Activated T-helper 2 cell treated with anti-CD3 and anti-CD28 coated beads, Interferon-gamma antibody, Interleukin-2, Interleukin-4, amounts not matched to agents 10 μg/mL and 5 μg/mL and 100 μg/mL, durations not matched to agents 14 hours and 24 hours and 36 hours (primary cell): ENCODE data around the gene CACNA2D1. TPM values are rescaled to one million over a fixed set of nuclear protein-coding genes. Genes with fewer than 3 reads are reported as not detected.

Experiments
- DNase-seq: peaks from one replicate; pipeline ENCODE4 v3.0.0; 2021; ENCODE audit warnings: low spot score
- H3K27ac Mint-ChIP-seq: one replicate; pipeline ENCODE4 v1.8.0; 2021; ENCODE audit warnings: mixed read lengths
- H3K27me3 Mint-ChIP-seq: one replicate; pipeline ENCODE4 v1.8.0; 2021; ENCODE audit warnings: low read depth, mixed read lengths
- H3K36me3 Mint-ChIP-seq: one replicate; pipeline ENCODE4 v1.8.0; 2021; ENCODE audit warnings: low read depth, mixed read lengths
- H3K4me1 Mint-ChIP-seq: one replicate; pipeline ENCODE4 v1.8.0; 2021; ENCODE audit warnings: low read depth, mixed read lengths
- H3K4me3 Mint-ChIP-seq: one replicate; pipeline ENCODE4 v1.8.0; 2021; ENCODE audit warnings: low read depth, mild to moderate bottlenecking, moderate library complexity, mixed read lengths
- H3K9me3 Mint-ChIP-seq: one replicate; pipeline ENCODE4 v1.8.0; 2021; ENCODE audit warnings: mixed read lengths
- intact Hi-C: fragments of 100-400 bp; cut with micrococcal nuclease; formaldehyde crosslinking; loops from one replicate; pipeline ENCODE4 v1.15.1; 2023
- total RNA-seq: library from RNA; stranded (reverse); gene quantifications from 2 replicates; pipeline ENCODE4 v1.2.3, GENCODE V29; 2022

Gene CACNA2D1
- total RNA-seq, 1 donor from 2014 or later = not detected

DNA sequence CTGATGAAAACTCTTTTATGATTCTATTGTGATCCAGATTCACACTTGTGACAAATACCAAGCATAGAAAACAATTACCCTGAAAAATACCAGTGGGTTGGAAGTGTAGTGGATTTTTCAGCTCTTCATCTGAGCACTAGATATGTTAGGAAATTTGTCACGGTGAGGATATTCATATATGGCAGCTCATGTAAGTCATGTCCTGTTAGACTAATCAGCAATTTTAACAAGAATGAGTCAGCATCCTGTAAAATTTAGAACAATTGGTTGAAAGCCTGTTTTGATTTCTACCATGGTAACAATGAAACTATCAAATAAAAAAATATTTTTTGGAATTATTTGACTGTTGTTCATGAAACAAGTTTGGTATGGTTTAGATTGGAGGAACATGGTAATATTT, 334.3 kb downstream of the CACNA2D1 start:
- Mint-ChIP-seq H3K27me3 (no peaks in the 10 kb centered on the region), H3K27ac (no peak overlapping the region), H3K9me3 (peaks cover 3% of the 10 kb centered on the region), H3K4me3 (no peak overlapping the region), H3K36me3 (no peaks in the 10 kb centered on the region), H3K4me1 (no peaks in the 10 kb centered on the region)
- no peak for DNase-seq
- intact Hi-C loops = no loop called here

DNA sequence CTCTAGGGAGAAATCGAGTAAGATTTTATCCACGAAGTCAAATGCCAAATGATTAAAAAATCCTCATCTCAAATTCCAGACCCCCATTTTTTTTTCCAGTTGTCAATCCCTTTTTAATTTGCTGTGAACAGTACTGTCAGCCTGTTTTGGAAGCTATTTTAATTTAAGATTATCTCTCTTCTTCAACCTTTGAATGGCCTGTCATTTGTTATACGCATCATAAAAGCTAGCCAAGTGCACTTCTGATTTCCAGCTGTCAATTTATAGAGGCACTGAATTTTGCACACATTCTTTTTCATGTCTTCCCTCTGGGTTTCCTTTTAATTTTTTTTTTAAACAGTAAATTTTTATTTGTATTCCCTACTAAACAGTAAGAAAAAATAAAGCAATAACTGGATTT, 337.4 kb downstream of the CACNA2D1 start:
- Mint-ChIP-seq H3K4me3 (no peak overlapping the region), H3K27me3 (no peaks in the 10 kb centered on the region), H3K27ac (no peak overlapping the region), H3K4me1 (no peaks in the 10 kb centered on the region), H3K36me3 (no peaks in the 10 kb centered on the region), H3K9me3 (peaks cover 3% of the 10 kb centered on the region)
- intact Hi-C loops = no loop called here
- DNase-seq = no peak

- Mint-ChIP-seq H3K4me1 (no peaks in the 10 kb centered on the region), H3K36me3 (no peaks in the 10 kb centered on the region), H3K4me3 (no peak overlapping the region), H3K9me3 (peaks cover under 1% of the 10 kb centered on the region), H3K27ac (no peak overlapping the region), H3K27me3 (no peaks in the 10 kb centered on the region)
- intact Hi-C loops = no loop called here
- no peak for DNase-seq
These were observed 338.1 kb downstream of the CACNA2D1 start for GRCh38 chr7:82105463-82105862.

DNA sequence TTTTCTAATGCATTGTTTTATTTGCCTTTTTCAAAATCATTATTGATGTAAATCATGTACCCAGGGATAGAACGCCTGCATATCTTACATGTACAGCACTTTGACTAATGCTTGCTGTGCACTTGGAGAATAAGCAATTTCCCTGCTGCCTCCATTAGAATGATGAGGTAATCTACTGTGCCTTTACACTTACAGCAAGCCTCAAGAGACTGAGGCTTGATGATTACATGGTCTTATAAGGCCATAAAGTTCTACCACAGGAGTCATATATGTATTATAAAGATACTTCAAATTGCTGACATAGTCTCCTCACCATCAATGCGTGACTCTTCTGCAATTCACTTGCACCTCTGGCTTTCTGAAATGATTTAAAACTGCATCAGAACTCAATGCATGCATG, 345.2 kb downstream of the CACNA2D1 start:
- Mint-ChIP-seq H3K9me3 (no peaks in the 10 kb centered on the region), H3K4me3 (no peak overlapping the region), H3K27ac (no peak overlapping the region), H3K4me1 (no peaks in the 10 kb centered on the region), H3K36me3 (no peaks in the 10 kb centered on the region), H3K27me3 (no peaks in the 10 kb centered on the region)
- DNase-seq = no peak
- intact Hi-C loops = no loop called here

DNA sequence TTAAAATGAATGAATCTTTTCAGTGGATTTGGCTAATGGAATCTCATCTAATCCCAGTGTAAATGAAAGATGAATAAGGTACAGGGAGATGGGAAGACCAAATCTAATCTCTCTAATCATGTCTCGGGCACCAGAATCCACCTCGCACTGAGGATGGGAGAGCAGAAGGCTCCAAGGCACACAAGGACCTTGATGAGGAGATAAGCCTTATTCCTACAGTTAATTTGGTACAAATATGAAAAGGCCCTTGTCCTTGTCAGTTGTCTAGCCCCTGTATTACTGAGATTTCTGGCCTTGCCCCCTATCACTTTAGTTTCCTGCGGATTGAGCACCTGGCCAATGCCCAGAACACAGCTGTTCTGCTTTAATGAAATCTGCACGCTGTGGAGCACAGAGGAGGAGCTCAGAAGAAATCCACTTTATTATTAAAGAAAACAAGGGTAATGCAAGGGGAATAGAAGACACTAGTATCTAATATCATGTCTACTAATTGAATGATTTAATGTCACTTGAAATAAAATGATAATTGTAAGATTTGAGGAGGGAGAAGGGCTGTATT, 352.4 kb downstream of the CACNA2D1 start:
- H3K27me3 Mint-ChIP-seq = no peaks in the 10 kb centered on the region
- no peak for DNase-seq
- H3K36me3 Mint-ChIP-seq = no peaks in the 10 kb centered on the region
- H3K9me3 Mint-ChIP-seq = no peaks in the 10 kb centered on the region
- intact Hi-C loops = no loop called here
- H3K4me1 Mint-ChIP-seq = no peaks in the 10 kb centered on the region
- no peak overlapping the region for H3K27ac Mint-ChIP-seq
- H3K4me3 Mint-ChIP-seq = no peak overlapping the region

GRCh38 chr7:82087099-82087498, 356.5 kb downstream of the CACNA2D1 start:
- H3K27ac Mint-ChIP-seq = no peak overlapping the region
- DNase-seq = no peak
- intact Hi-C loops = no loop called here
- H3K36me3 Mint-ChIP-seq = no peaks in the 10 kb centered on the region
- no peaks in the 10 kb centered on the region for H3K9me3 Mint-ChIP-seq
- H3K4me1 Mint-ChIP-seq = no peaks in the 10 kb centered on the region
- H3K4me3 Mint-ChIP-seq = no peak overlapping the region
- H3K27me3 Mint-ChIP-seq = no peaks in the 10 kb centered on the region

GRCh38 chr7:82085116-82085515, 358.5 kb downstream of the CACNA2D1 start:
- intact Hi-C loops = no loop called here
- no peaks in the 10 kb centered on the region for H3K27me3 Mint-ChIP-seq
- H3K4me1 Mint-ChIP-seq = no peaks in the 10 kb centered on the region

DNA sequence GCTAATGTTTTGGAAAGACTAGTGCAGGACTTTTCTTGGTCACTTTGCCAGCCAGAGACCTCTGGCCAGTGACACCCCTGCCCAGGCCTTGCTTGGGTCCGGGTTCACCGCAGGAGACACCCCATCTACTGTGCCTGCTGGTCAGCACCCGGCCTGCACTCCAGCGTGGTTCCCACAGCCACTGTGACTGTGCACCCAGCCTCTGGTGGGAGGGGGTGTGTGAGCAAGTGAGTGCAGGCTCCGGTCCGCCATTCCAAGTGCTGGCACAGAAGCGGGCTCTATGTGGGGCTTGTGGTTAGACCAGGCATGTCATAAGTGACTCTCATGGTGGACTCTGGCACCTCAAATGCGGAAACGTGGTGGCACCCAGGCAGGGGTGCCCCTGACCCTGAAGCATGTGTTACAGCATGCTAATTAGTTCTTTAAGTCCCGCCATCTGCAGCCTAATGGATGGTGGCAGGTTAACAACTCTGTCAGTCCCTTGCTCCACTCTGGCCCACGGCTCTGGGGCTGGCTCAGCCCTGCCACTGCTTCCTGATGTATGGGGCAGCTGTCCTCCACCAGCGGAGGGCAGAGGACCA, 361.8 kb downstream of the CACNA2D1 start:
- intact Hi-C loops = no loop called here

More at GRCh38 chr7:82085116-82085515, 358.5 kb downstream of the CACNA2D1 start:
- Mint-ChIP-seq H3K27ac (no peak overlapping the region), H3K4me3 (no peak overlapping the region), H3K36me3 (no peaks in the 10 kb centered on the region), H3K9me3 (no peaks in the 10 kb centered on the region)
- DNase-seq = no peak

GRCh38 chr7:82080254-82080927, 363.2 kb downstream of the CACNA2D1 start:
- intact Hi-C loops = no loop called here
- Mint-ChIP-seq H3K4me3 (no peak overlapping the region), H3K4me1 (no peaks in the 10 kb centered on the region), H3K9me3 (no peaks in the 10 kb centered on the region), H3K27me3 (no peaks in the 10 kb centered on the region), H3K36me3 (no peaks in the 10 kb centered on the region), H3K27ac (no peak overlapping the region)
- no peak for DNase-seq

More for the DNA sequence above, 361.8 kb downstream of the CACNA2D1 start:
- Mint-ChIP-seq H3K4me3 (no peak overlapping the region), H3K4me1 (no peaks in the 10 kb centered on the region), H3K9me3 (no peaks in the 10 kb centered on the region), H3K27ac (no peak overlapping the region), H3K36me3 (no peaks in the 10 kb centered on the region), H3K27me3 (no peaks in the 10 kb centered on the region)
- DNase-seq = no peak

GRCh38 chr7:82079527-82079926, 364.1 kb downstream of the CACNA2D1 start:
- no peak for DNase-seq
- no peaks in the 10 kb centered on the region for H3K4me1 Mint-ChIP-seq
- H3K9me3 Mint-ChIP-seq = no peaks in the 10 kb centered on the region
- H3K4me3 Mint-ChIP-seq = no peak overlapping the region
- no peaks in the 10 kb centered on the region for H3K36me3 Mint-ChIP-seq
- no peaks in the 10 kb centered on the region for H3K27me3 Mint-ChIP-seq
- H3K27ac Mint-ChIP-seq = no peak overlapping the region
- intact Hi-C loops = no loop called here

- Mint-ChIP-seq H3K4me1 (no peaks in the 10 kb centered on the region), H3K4me3 (no peak overlapping the region), H3K36me3 (no peaks in the 10 kb centered on the region), H3K27ac (no peak overlapping the region), H3K27me3 (no peaks in the 10 kb centered on the region), H3K9me3 (no peaks in the 10 kb centered on the region)
- intact Hi-C loops = no loop called here
- DNase-seq = no peak
These were observed 364.8 kb downstream of the CACNA2D1 start for GRCh38 chr7:82078807-82079206.

GRCh38 chr7:82071468-82071867, 372.1 kb downstream of the CACNA2D1 start:
- no peak for DNase-seq
- Mint-ChIP-seq H3K9me3 (peaks cover 4% of the 10 kb centered on the region), H3K36me3 (no peaks in the 10 kb centered on the region), H3K4me3 (no peak overlapping the region), H3K27me3 (no peaks in the 10 kb centered on the region), H3K27ac (no peak overlapping the region), H3K4me1 (no peaks in the 10 kb centered on the region)
- intact Hi-C loops = no loop called here

DNA sequence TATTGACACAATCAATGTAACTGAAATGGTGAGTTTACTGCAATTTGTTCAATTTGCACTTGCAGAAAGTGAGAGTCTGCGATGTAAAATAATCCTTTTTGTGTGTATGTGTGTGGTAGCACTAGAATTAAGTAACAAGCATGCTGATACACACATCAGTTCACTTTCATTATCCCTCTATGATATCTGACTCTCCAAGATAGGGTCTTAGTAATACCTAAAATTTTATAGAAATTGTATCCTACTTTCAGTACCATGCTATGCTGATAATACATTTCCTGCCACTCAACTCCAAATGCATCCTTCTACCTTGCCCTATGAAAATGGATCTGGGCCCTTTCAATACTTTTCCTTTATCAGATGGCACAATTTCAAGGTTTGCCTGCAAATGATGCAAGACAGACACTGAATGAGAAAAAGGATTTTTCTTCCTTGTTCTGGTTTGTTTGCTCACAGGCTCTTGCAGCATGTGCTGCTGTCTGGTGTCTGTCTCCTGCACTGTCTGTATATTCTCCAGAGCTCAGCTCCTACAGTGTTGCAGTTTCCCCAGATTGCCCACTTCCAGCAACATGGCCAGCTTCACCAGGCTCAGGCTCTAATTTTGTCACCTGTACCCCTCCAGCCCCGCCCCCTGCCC, 375.8 kb downstream of the CACNA2D1 start:
- H3K4me3 Mint-ChIP-seq = no peak overlapping the region
- intact Hi-C loops = no loop called here
- no peaks in the 10 kb centered on the region for H3K27me3 Mint-ChIP-seq
- no peaks in the 10 kb centered on the region for H3K36me3 Mint-ChIP-seq
- DNase-seq = no peak
- peaks cover 4% of the 10 kb centered on the region for H3K9me3 Mint-ChIP-seq
- H3K4me1 Mint-ChIP-seq = no peaks in the 10 kb centered on the region
- H3K27ac Mint-ChIP-seq = no peak overlapping the region
